HCT116 (cell line): ENCODE measurements around the gene PHKB. TPM values are rescaled to one million over a fixed set of nuclear protein-coding genes. Genes with fewer than 3 reads are reported as not detected.

Experiments used
- ATAC-seq: fragments of 200-7000 bp; cut with Tn5 transposase; 2 replicates; pipeline ENCODE4 v1.9.1; 2020; ENCODE audit warnings: mild to moderate bottlenecking, moderate library complexity
- BruUV-seq: library from RNA; stranded (reverse); fragments of 400-500 nt; replicated peaks from 2 replicates; lab custom pipeline; 2021; lab: Mats Ljungman, UMichigan
- CTCF ChIA-PET: fragments of 300-600 bp; sonication (Branson Sonifier 250); formaldehyde crosslinking; loops from one replicate; lab custom pipeline; 2021; ENCODE audit warnings: antibody characterized with exemption; lab: Charles Lee
- POLR2A ChIA-PET: fragments of 300-600, 350-600 bp; sonication (Branson Sonifier 250); formaldehyde crosslinking; loops from one replicate; lab custom pipeline; 2021; ENCODE audit warnings: antibody characterized with exemption; lab: Charles Lee
- RAD21 ChIA-PET, 2 experiments: fragments of 300-600 bp; sonication (Branson Sonifier 250); formaldehyde crosslinking; loops; one replicate each; lab custom pipeline; 2023; ENCODE audit warnings: low total read pairs in 2 of 2; ENCODE audit not compliant: uncharacterized antibody in 2 of 2, unreplicated experiment in 2 of 2, low non-redundant PET in 1 of 2; lab: Charles Lee
- DNase-seq: peaks from one replicate; pipeline ENCODE4 v3.0.0-alpha.2; 2010; ENCODE audit warnings: low read depth, low spot score
- H2AFZ ChIP-seq: fragments of 200-600 bp; shearing (Covaris generic), sonication (generic); 2 replicates; pipeline ENCODE4 v1.6.1; 2017; ENCODE audit warnings: low read depth, mixed run types, mixed read lengths, antibody characterized with exemption, low read length; ENCODE audit not compliant: poor library complexity, severe bottlenecking
- H3K27ac ChIP-seq: 2 replicates; pipeline ENCODE4 v1.5.1; 2012; ENCODE audit warnings: low read depth, low read length
- H3K27me3 ChIP-seq: fragments of 200-600 bp; sonication (generic); 2 replicates; pipeline ENCODE4 v1.6.1; 2016; ENCODE audit warnings: mixed run types, low read length, mixed read lengths; ENCODE audit not compliant: insufficient read depth
- H3K36me3 ChIP-seq, 2 experiments: fragments of 200-500 bp in 1 of 2; fragments of 200-600 bp in 1 of 2; sonication (Bioruptor generic) in 1 of 2; sonication (generic) in 1 of 2; 2 replicates each; pipeline versions ENCODE4 v1.5.1 to v1.6.1; 2014 to 2016; ENCODE audit warnings: low read length in 2 of 2, inconsistent platforms in 1 of 2, mixed read lengths in 1 of 2, mixed run types in 1 of 2; ENCODE audit not compliant: insufficient read depth in 2 of 2, control insufficient read depth in 1 of 2
- H3K4me1 ChIP-seq, 2 experiments: fragments of 200-600 bp in 1 of 2; sonication (generic) in 1 of 2; 2 replicates each; pipeline versions ENCODE4 v1.5.1 to v1.6.1; 2012 to 2017; ENCODE audit warnings: low read length in 2 of 2, inconsistent platforms in 1 of 2, mild to moderate bottlenecking in 1 of 2, mixed read lengths in 1 of 2, mixed run types in 1 of 2, moderate library complexity in 1 of 2; ENCODE audit not compliant: insufficient read depth in 2 of 2, control insufficient read depth in 1 of 2
- H3K4me2 ChIP-seq: fragments of 200-600 bp; sonication (generic); 2 replicates; pipeline ENCODE4 v1.6.1; 2017; ENCODE audit warnings: mixed run types, low read length, mixed read lengths
- H3K4me3 ChIP-seq, 2 experiments: fragments of 200-600 bp in 1 of 2; sonication (generic) in 1 of 2; replicated peaks in 1 of 2; 2 replicates each; pipeline ENCODE4 v1.5.1; 2011 to 2016; ENCODE audit warnings: low read length in 2 of 2, control low read depth in 1 of 2, low read depth in 1 of 2, mild to moderate bottlenecking in 1 of 2, mixed read lengths in 1 of 2, mixed run types in 1 of 2
- H3K79me2 ChIP-seq: fragments of 200-600 bp; sonication (generic); 2 replicates; pipeline ENCODE4 v1.6.1; 2017; ENCODE audit warnings: mild to moderate bottlenecking, mixed run types, low read length, moderate library complexity, mixed read lengths; ENCODE audit not compliant: insufficient read depth
- H3K9ac ChIP-seq: fragments of 200-600 bp; sonication (generic); 2 replicates; pipeline ENCODE4 v1.6.1; 2016; ENCODE audit warnings: low read length, mixed read lengths
- H3K9me2 ChIP-seq: fragments of 200-600 bp; sonication (generic), shearing (Covaris generic); 2 replicates; pipeline ENCODE4 v1.6.1; 2017; ENCODE audit warnings: mixed run types, mild to moderate bottlenecking, moderate library complexity; ENCODE audit not compliant: insufficient read depth
- H3K9me3 ChIP-seq, 2 experiments: fragments of 200-500 bp in 1 of 2; fragments of 200-600 bp in 1 of 2; sonication (Bioruptor generic) in 1 of 2; sonication (generic) in 1 of 2; 2 replicates each; pipeline ENCODE4 v1.6.1; 2014 to 2017; ENCODE audit warnings: low read length in 2 of 2, mixed read lengths in 2 of 2, inconsistent platforms in 1 of 2, low read depth in 1 of 2, mild to moderate bottlenecking in 1 of 2, mixed run types in 1 of 2, moderate library complexity in 1 of 2; ENCODE audit not compliant: control insufficient read depth in 1 of 2, insufficient read depth in 1 of 2
- H4K20me1 ChIP-seq: fragments of 200-600 bp; sonication (generic), shearing (Covaris generic); 2 replicates; pipeline ENCODE4 v1.6.1; 2017; ENCODE audit warnings: mixed run types, mild to moderate bottlenecking, moderate library complexity; ENCODE audit not compliant: insufficient read depth
- ATF3 ChIP-seq: IDR thresholded peaks from 2 replicates; pipeline ENCODE4 v1.6.1; 2012
- EZH2phosphoT487 ChIP-seq: fragments of 200-600 bp; IDR thresholded peaks from 2 replicates; pipeline ENCODE4 v1.6.1; 2018; ENCODE audit warnings: antibody characterized with exemption, borderline replicate concordance
- FOSL1 ChIP-seq: IDR thresholded peaks from 2 replicates; pipeline ENCODE4 v1.6.1; 2012; ENCODE audit warnings: low read depth
- POLR2AphosphoS5 ChIP-seq: IDR thresholded peaks from 2 replicates; pipeline ENCODE4 v1.6.1; 2011; ENCODE audit warnings: mild to moderate bottlenecking, low read depth, low read length, moderate library complexity
- SRF ChIP-seq: IDR thresholded peaks from 2 replicates; pipeline ENCODE4 v1.6.1; 2012; ENCODE audit warnings: low read depth
- intact Hi-C: fragments of 100-400 bp; cut with micrococcal nuclease; formaldehyde crosslinking; loops from 2 replicates; pipeline ENCODE4 v1.10.0; 2022
- total RNA-seq: library from RNA; stranded (reverse); gene quantifications from one replicate; pipeline ENCODE4 v1.2.1, GENCODE V29; 2021; ENCODE audit not compliant: unreplicated experiment
- TF ChIP-seq, protein P1 (sequence below), 3 experiments: fragments of 200-600 bp in 1 of 3; sonication (generic) in 1 of 3; IDR thresholded peaks in 2 of 3; conservative IDR thresholded peaks in 1 of 3; 2 replicates each; pipeline ENCODE4 v1.5.1; 2012 to 2017; ENCODE audit warnings: low read depth in 2 of 3, low read length in 2 of 3, antibody characterized with exemption in 1 of 3, borderline replicate concordance in 1 of 3, control low read depth in 1 of 3, mild to moderate bottlenecking in 1 of 3, mixed read lengths in 1 of 3, mixed run types in 1 of 3, moderate library complexity in 1 of 3; ENCODE audit not compliant: insufficient read depth in 1 of 3

PHKB gene
- total RNA-seq, 1 experiment from 2014 or later = 30.5 TPM

GRCh38 chr16:47687694-47688093 lies 226.6 kb downstream of the PHKB start:
- CTCF ChIA-PET = no interaction called here
- no peaks in the 10 kb centered on the region for H3K27me3 ChIP-seq
- intact Hi-C loops = no loop called here
- RAD21 ChIA-PET = no interaction called here
- DNase-seq = no peak
- no peaks in the 10 kb centered on the region for H3K9me3 ChIP-seq
- no peak overlapping the region for H3K4me2 ChIP-seq
- H3K27ac ChIP-seq = no peak overlapping the region
- H4K20me1 ChIP-seq = no peaks in the 10 kb centered on the region
- H3K4me1 ChIP-seq = no peaks in the 10 kb centered on the region
- POLR2A ChIA-PET = no interaction called here
- H3K36me3 ChIP-seq = no peaks in the 10 kb centered on the region
- BruUV-seq = no TSS peak
- H3K4me3 ChIP-seq = no peak overlapping the region
- no peaks in the 10 kb centered on the region for H3K9me2 ChIP-seq
- no peak for ATAC-seq
- no peak overlapping the region for H2AFZ ChIP-seq
- no peak for TF ChIP-seq SRF
- TF ChIP-seq POLR2AphosphoS5 = no peak
- TF ChIP-seq, protein P1, sequence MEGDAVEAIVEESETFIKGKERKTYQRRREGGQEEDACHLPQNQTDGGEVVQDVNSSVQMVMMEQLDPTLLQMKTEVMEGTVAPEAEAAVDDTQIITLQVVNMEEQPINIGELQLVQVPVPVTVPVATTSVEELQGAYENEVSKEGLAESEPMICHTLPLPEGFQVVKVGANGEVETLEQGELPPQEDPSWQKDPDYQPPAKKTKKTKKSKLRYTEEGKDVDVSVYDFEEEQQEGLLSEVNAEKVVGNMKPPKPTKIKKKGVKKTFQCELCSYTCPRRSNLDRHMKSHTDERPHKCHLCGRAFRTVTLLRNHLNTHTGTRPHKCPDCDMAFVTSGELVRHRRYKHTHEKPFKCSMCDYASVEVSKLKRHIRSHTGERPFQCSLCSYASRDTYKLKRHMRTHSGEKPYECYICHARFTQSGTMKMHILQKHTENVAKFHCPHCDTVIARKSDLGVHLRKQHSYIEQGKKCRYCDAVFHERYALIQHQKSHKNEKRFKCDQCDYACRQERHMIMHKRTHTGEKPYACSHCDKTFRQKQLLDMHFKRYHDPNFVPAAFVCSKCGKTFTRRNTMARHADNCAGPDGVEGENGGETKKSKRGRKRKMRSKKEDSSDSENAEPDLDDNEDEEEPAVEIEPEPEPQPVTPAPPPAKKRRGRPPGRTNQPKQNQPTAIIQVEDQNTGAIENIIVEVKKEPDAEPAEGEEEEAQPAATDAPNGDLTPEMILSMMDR (IDR thresholded peaks at IDR 0.05 in 2 of 3, conservative IDR thresholded peaks at IDR 0.05 in 1 of 3; ENCODE audit: borderline replicate concordance in 1 of 3, insufficient read depth in 1 of 3, low read depth in 2 of 3, low read length in 2 of 3) = no peak
- TF ChIP-seq, all 23 proteins: peak for 0
- Histone ChIP-seq H3K79me2 (no peaks in the 10 kb centered on the region), H3K9ac (no peak overlapping the region)

DNA sequence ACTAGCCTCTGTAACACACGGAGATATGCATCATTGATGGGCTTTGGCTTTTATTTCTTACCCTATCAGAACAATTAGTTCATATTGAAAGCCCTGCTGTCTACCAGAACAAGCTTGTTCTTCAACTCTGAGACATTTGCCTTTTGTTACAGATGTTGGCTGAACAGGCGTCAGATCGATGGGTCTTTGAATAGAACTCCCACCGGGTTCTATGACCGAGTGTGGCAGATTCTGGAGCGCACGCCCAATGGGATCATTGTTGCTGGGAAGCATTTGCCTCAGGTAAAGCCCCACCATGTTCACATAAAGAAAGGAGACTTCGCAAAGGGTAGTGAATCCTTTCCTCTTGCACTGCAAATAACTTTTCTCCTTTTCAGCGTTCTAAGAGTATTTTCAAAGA lies 232.1 kb downstream of the PHKB start:
- ChIA-PET CTCF (no interaction called here), POLR2A (no interaction called here), RAD21 (no interaction called here)
- DNase-seq (no peak), ATAC-seq (no peak)
- Histone ChIP-seq H3K27ac (no peak overlapping the region), H3K9ac (no peak overlapping the region), H3K9me2 (no peaks in the 10 kb centered on the region), H3K4me1 (no peaks in the 10 kb centered on the region), H3K36me3 (no peaks in the 10 kb centered on the region), H3K4me3 (no peak overlapping the region), H3K4me2 (no peak overlapping the region), H3K9me3 (no peaks in the 10 kb centered on the region), H3K79me2 (no peaks in the 10 kb centered on the region), H3K27me3 (no peaks in the 10 kb centered on the region), H4K20me1 (no peaks in the 10 kb centered on the region), H2AFZ (no peak overlapping the region)
- BruUV-seq = no TSS peak
- intact Hi-C loops = no loop called here
- no peak for TF ChIP-seq SRF
- no peak for TF ChIP-seq FOSL1
- no peak for TF ChIP-seq EZH2phosphoT487
- no peak for TF ChIP-seq ATF3
